ENCODE results near the gene DUOX2.

The DUOX2 gene

DNA sequence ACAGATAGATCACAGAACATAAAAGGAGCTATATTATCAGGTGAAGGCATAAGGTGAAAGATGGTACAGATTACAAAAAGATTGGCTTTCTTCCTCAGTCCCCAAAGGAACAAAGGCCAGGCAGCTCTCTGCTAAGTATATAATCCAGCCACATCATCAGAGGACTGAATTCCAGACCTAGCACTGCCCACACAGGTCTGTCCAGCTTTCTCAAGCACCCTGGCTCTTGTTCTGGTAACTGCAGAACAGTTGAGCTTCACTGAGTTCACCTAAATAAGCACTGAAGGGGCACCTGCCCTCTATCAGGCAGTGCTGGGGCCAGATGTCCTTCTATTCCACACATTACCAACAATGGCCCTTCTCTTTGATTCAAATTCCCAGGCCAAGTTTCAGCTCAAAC, 9.4 kb upstream of the DUOX2 start:
- no peak for DNase-seq (ENCODE audit: low read depth, low spot score)
- no peak overlapping the region for H3K4me3 ChIP-seq (ENCODE audit: low read depth, low read length)
- CTCF ChIA-PET = interaction anchor here (0.9 to 8.1 kb wide), 12 partner anchors 10 to 281 kb away, joined by 3 to 129 read pairs (median 4); partner anchors contain the start of genes DUOX1, DUOX2, DUOXA1 and DUOXA2
- TF ChIP-seq, protein P1, sequence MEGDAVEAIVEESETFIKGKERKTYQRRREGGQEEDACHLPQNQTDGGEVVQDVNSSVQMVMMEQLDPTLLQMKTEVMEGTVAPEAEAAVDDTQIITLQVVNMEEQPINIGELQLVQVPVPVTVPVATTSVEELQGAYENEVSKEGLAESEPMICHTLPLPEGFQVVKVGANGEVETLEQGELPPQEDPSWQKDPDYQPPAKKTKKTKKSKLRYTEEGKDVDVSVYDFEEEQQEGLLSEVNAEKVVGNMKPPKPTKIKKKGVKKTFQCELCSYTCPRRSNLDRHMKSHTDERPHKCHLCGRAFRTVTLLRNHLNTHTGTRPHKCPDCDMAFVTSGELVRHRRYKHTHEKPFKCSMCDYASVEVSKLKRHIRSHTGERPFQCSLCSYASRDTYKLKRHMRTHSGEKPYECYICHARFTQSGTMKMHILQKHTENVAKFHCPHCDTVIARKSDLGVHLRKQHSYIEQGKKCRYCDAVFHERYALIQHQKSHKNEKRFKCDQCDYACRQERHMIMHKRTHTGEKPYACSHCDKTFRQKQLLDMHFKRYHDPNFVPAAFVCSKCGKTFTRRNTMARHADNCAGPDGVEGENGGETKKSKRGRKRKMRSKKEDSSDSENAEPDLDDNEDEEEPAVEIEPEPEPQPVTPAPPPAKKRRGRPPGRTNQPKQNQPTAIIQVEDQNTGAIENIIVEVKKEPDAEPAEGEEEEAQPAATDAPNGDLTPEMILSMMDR (IDR thresholded peaks at IDR 0.05; ENCODE audit: insufficient read depth, low read length, missing control alignments) = no peak
- POLR2A ChIA-PET = no interaction called here

DNA sequence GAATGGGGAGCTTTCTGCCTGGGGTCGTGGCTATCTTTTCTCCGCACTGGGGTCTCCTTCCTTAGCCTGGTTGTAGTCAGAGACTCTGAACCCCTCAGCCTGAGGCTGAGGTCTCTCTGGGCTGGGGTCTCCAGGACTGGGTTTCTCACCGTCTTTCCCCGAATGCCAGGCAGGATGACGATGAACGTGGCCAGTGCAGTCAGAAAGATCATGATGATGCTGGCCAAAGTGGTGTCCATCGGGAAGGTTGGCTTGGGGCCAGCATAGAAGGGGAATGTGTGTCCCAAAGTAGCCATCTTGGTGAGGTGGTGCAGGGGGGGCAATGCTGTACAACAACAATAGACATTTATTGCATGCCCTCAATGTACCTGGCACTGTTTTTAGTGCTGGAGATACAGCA, 8.7 kb upstream of the DUOX2 start:
- ChIA-PET CTCF (interaction anchor here (0.9 to 8.1 kb wide), 12 partner anchors 9 to 88 kb away, joined by 3 to 129 read pairs (median 5); partner anchors contain the start of genes DUOX1, DUOX2, DUOXA1 and DUOXA2), POLR2A (no interaction called here)

DNA sequence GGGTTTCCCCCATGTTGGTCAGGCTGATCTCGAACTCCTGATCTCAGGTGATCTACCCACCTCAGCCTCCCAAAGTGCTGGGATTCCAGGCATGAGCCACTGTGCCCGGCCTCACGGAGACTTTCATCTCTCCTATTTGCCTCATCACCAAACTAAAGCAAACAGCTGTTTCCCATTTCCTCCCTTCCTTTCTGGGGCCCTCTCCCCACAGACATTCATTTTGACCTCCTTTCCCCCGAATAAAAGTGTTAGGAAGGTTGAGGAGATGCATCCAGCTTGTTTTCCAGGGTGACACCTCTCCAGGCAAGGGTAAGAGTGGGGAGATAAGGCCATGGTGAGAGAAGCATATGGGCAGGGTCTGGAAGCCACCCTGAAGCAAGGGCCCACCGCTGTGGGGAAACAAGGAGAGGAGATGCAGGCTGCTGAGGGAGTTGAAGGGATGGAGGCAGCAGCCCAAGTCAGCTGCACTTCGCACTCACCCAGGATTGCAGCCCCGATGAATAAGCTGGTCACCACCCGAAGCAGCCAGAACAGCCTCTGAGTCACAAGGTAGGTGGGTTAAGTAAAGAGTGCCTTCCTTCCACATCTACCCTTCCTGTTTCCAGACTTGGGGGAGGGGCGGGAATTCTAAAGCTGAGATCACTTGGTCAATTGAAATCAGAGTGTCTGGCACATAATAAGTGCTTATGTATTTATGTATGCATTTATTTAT, 7.9 kb upstream of the DUOX2 start:
- no peak overlapping the region for H3K4me3 ChIP-seq (ENCODE audit: low read depth, low read length)
- peak; percentile 51 for DNase-seq (ENCODE audit: low read depth, low spot score)
- TF ChIP-seq, protein P1 (IDR thresholded peaks at IDR 0.05; ENCODE audit: insufficient read depth, low read length, missing control alignments) = no peak
- CTCF ChIA-PET = interaction anchor here (0.8 to 8.1 kb wide), 21 partner anchors 9 to 336 kb away, joined by 3 to 129 read pairs (median 5); partner anchors contain the start of genes DUOX1, DUOXA1 and SORD
- POLR2A ChIA-PET = no interaction called here

More for the DNA sequence above, 8.7 kb upstream of the DUOX2 start:
- DNase-seq (ENCODE audit: low read depth, low spot score) = no peak
- TF ChIP-seq, protein P1 (IDR thresholded peaks at IDR 0.05; ENCODE audit: insufficient read depth, low read length, missing control alignments) = no peak
- H3K4me3 ChIP-seq (ENCODE audit: low read depth, low read length) = no peak overlapping the region

DNA sequence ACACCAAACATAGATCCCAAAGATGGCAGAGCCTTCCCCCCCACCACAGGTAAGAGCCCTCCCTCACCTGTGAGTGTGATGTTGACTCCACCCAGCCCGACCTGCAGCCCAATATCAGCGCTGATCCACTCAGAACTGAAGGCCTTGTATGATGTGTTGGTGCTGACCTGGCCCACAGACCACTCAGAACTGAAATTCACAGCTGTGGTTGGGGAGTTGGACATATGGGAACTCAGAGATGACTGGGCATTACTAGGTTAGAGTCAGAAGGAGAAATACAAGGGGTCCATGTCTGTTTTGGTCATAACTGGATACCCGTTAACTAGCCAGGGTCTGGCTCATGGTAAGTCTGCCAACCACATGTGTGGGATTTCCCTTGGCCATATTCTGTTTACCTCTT, 7.0 kb upstream of the DUOX2 start:
- no peak overlapping the region for H3K4me3 ChIP-seq (ENCODE audit: low read depth, low read length)
- ChIA-PET CTCF (interaction anchor here (0.8 to 8.1 kb wide), 19 partner anchors 9 to 337 kb away, joined by 3 to 129 read pairs (median 5); partner anchors contain the start of genes DUOX1, DUOXA1 and SORD), POLR2A (no interaction called here)
- DNase-seq (ENCODE audit: low read depth, low spot score) = no peak
- TF ChIP-seq, protein P1 (IDR thresholded peaks at IDR 0.05; ENCODE audit: insufficient read depth, low read length, missing control alignments) = no peak

DNA sequence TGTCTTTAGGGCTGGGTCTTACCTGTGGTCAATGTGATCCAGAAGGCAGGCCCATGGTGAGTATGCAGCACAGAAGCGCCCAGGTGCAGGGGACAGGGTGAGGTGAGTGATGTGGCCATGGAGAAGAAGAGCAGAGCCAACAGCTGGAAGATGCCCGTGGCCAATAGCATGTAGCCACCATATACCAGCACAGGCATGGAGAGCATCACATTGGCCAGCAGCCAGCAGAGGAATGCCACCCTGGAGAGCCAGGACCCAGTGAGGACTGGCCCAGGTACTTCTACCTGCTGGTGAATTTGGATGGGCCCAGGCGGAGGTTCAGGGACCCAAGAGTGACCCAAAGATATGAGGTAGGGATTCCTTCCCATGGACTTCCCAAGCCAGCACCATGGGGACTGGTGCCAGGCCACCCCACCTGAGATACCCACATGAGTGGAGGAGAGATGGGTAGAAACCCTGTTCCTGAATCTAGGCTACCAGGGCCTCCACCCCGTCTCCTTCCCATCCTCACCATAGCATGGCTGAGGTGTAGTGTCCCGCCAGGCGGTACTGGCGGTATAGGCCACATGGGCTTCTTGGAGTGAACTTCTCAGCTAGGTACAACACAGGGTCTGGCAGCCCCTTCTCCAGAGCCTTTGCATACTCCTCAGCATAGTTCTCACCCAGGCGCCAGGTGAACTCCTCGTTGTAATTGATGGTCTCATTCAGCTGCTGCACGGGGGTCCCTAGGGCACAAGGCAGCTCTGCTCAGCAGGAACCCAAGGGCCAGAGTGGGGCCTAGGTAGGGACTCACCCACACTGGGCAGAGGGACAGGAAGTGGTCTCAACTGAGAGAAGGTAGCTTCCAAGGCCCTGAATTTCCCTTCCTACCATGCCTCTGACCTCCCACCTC, 6.4 kb upstream of the DUOX2 start:
- POLR2A ChIA-PET = no interaction called here
- CTCF ChIA-PET = interaction anchor here (1.2 to 8.1 kb wide), 14 partner anchors 8 to 338 kb away, joined by 3 to 129 read pairs (median 5); partner anchors contain the start of genes DUOX1 and DUOXA1
- no peak overlapping the region for H3K4me3 ChIP-seq (ENCODE audit: low read depth, low read length)
- no peak for DNase-seq (ENCODE audit: low read depth, low spot score)
- TF ChIP-seq, protein P1 (IDR thresholded peaks at IDR 0.05; ENCODE audit: insufficient read depth, low read length, missing control alignments) = no peak

Measured in AG04449 (cell line).